IPS-NIHi7 (cell line): ENCODE results near the gene NKX2-4.

Experiments
- DNase-seq: peaks from one replicate; pipeline ENCODE4 v3.0.0; 2012; ENCODE audit warnings: mixed read lengths; ENCODE audit errors: extremely low spot score

Gene NKX2-4

GRCh38 chr20:21360705-21361104 is 36.6 kb downstream of the NKX2-4 start:
- no peak for DNase-seq

- no peak for DNase-seq
These were observed 38.6 kb downstream of the NKX2-4 start for GRCh38 chr20:21358737-21359136.

GRCh38 chr20:21357844-21358243 is 39.5 kb downstream of the NKX2-4 start:
- DNase-seq: no peak

- DNase-seq: no peak
These were observed 40.9 kb downstream of the NKX2-4 start for GRCh38 chr20:21356386-21356785.

- no peak for DNase-seq
These were observed 41.3 kb downstream of the NKX2-4 start for GRCh38 chr20:21355981-21356380.

GRCh38 chr20:21353236-21353635 is 44.1 kb downstream of the NKX2-4 start:
- DNase-seq: no peak

- DNase-seq: no peak
These were observed 44.6 kb downstream of the NKX2-4 start for GRCh38 chr20:21352703-21353102.
